ENCODE measurements around the gene DYRK2. TPM values are rescaled to one million over a fixed set of nuclear protein-coding genes. Genes with fewer than 3 reads are reported as not detected.

The DYRK2 gene
- total RNA-seq: 20.2 and 32.2 TPM in 2 replicates

DNA sequence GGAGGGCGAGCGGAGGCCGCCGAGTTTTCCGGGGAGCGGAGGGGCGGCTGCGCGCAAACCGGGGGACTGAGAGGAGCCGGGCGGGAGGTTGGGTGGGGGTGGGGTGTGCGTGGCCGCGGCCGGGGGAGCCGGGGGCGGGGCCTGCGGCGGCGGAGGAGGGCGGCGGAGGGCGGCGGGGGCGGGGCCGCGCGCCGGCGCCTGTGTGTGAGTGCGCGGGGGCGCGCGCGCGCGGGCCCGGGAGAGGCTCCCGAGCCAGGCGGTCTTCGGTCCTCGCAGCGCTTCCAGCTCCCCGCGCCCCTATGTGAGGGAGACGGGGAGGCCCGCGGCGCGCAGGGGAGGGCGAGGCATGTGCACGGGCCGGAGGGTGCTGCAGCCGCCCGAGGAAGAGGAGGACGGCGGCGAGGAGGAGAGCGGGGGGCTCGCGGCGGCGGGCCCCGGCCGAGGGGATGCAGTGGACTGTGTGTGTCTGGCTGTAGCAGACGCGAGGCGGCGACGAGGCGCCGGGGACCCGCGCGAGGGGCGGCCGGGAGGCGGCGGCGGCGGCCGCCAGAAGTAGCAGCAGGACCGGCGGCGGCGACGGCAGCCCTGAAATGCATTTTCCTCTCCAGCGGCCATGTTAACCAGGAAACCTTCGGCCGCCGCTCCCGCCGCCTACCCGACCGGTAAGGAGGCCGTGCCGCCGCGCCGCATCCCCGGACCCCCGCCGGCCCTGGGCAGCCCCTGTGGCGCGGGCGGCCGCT lies at the start of gene DYRK2:
TSS of gene DYRK2 (plus strand) at position 225 of the 740 bp plus-strand sequence. CDS start at position 614, 389 bp downstream.

